ENCODE data around the gene LRRC49.

DNA sequence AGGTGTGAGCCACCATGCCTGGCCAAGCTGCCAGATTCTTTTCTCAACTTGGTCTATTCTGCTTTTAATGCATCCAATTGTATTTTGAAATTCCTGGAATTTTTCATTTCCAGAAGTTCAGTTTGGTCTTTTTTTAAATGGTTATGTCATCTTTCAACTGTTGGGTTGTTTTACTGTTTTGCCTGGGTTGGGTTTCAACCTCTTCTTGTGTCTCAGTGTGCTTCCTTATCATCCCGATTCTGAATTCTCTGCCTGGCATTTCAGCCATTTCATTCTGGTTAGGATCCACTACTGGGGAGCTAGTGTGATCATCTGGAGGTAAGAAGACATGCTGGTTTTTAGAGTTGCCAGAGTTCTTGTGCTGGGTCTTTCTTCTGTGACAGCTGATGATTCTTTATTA, 61.5 kb downstream of the LRRC49 start:
- TF ChIP-seq, protein P1, sequence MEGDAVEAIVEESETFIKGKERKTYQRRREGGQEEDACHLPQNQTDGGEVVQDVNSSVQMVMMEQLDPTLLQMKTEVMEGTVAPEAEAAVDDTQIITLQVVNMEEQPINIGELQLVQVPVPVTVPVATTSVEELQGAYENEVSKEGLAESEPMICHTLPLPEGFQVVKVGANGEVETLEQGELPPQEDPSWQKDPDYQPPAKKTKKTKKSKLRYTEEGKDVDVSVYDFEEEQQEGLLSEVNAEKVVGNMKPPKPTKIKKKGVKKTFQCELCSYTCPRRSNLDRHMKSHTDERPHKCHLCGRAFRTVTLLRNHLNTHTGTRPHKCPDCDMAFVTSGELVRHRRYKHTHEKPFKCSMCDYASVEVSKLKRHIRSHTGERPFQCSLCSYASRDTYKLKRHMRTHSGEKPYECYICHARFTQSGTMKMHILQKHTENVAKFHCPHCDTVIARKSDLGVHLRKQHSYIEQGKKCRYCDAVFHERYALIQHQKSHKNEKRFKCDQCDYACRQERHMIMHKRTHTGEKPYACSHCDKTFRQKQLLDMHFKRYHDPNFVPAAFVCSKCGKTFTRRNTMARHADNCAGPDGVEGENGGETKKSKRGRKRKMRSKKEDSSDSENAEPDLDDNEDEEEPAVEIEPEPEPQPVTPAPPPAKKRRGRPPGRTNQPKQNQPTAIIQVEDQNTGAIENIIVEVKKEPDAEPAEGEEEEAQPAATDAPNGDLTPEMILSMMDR (conservative IDR thresholded peaks at IDR 0.05; ENCODE audit: low read length): no peak
- no peak for TF ChIP-seq EZH2phosphoT487 (IDR thresholded peaks at IDR 0.05; ENCODE audit: borderline replicate concordance)

Data from Loucy (cell line).